PC-3 (cell line): ENCODE measurements around the gene PTPRN2. TPM values are rescaled to one million over a fixed set of nuclear protein-coding genes. Genes with fewer than 3 reads are reported as not detected.

Experiments used
- ATAC-seq: fragments of 200-7000 bp; cut with Tn5 transposase; 2 replicates; pipeline ENCODE4 v1.9.1; 2020; ENCODE audit warnings: mild to moderate bottlenecking, moderate library complexity
- BruUV-seq: library from RNA; stranded (reverse); fragments of 400-500 nt; replicated peaks from 2 replicates; lab custom pipeline; 2021; lab: Mats Ljungman, UMichigan
- CTCF ChIA-PET: fragments of 300-600 bp; sonication (Branson Sonifier 250); formaldehyde crosslinking; loops from one replicate; lab custom pipeline; 2022; ENCODE audit warnings: antibody characterized with exemption; lab: Charles Lee
- POLR2A ChIA-PET: fragments of 300-600 bp; sonication (Branson Sonifier 250); formaldehyde crosslinking; loops from one replicate; lab custom pipeline; 2022; ENCODE audit warnings: antibody characterized with exemption; ENCODE audit not compliant: unreplicated experiment; lab: Charles Lee
- DNase-seq: peaks from one replicate; pipeline ENCODE4 v3.0.0-alpha.2; 2015
- H2AFZ ChIP-seq: fragments of 300-600 bp; sonication (generic); 2 replicates; pipeline ENCODE4 v1.6.0; 2016; ENCODE audit warnings: antibody characterized with exemption, low read length
- H3F3A ChIP-seq: fragments of 300-600 bp; sonication (generic); one replicate; pipeline ENCODE4 v1.6.0; 2017; ENCODE audit warnings: antibody characterized with exemption, low read length, control low read depth, mild to moderate bottlenecking; ENCODE audit not compliant: unreplicated experiment
- H3K27ac ChIP-seq: fragments of 300-600 bp; sonication (generic); 2 replicates; pipeline ENCODE4 v1.5.1; 2016; ENCODE audit warnings: mild to moderate bottlenecking, low read length
- H3K27me3 ChIP-seq: fragments of 300-600 bp; sonication (generic); 2 replicates; pipeline ENCODE4 v1.6.1; 2016; ENCODE audit warnings: low read length, mixed read lengths
- H3K36me3 ChIP-seq: fragments of 300-600 bp; sonication (generic); 2 replicates; pipeline ENCODE4 v1.6.1; 2016; ENCODE audit warnings: low read depth, mixed run types, low read length, mixed read lengths
- H3K4me1 ChIP-seq: fragments of 300-600 bp; sonication (generic); 2 replicates; pipeline ENCODE4 v1.5.1; 2016; ENCODE audit warnings: low read length; ENCODE audit not compliant: insufficient read depth
- H3K4me2 ChIP-seq: fragments of 300-600 bp; sonication (generic); 2 replicates; pipeline ENCODE4 v1.6.0; 2016; ENCODE audit warnings: low read length
- H3K4me3 ChIP-seq: fragments of 300-600 bp; sonication (generic); 2 replicates; pipeline ENCODE4 v1.5.1; 2016; ENCODE audit warnings: mild to moderate bottlenecking, low read length, mixed read lengths
- H3K79me2 ChIP-seq: fragments of 300-600 bp; sonication (generic); 2 replicates; pipeline ENCODE4 v1.6.1; 2017; ENCODE audit warnings: low read length, mixed read lengths
- H3K9ac ChIP-seq: fragments of 300-600 bp; sonication (generic); 2 replicates; pipeline ENCODE4 v1.6.0; 2016; ENCODE audit warnings: mild to moderate bottlenecking, low read length
- H3K9me2 ChIP-seq: fragments of 300-600 bp; sonication (generic); replicated peaks from 2 replicates; pipeline ENCODE4 v1.6.1; 2016; ENCODE audit warnings: mixed run types, low read length, mixed read lengths
- H3K9me3 ChIP-seq: fragments of 300-600 bp; sonication (generic); 2 replicates; pipeline ENCODE4 v1.6.1; 2016; ENCODE audit warnings: low read length, mixed read lengths
- H4K20me1 ChIP-seq: fragments of 300-600 bp; sonication (generic); 2 replicates; pipeline ENCODE4 v1.6.1; 2016; ENCODE audit warnings: low read length, mixed read lengths
- EZH2 ChIP-seq: fragments of 300-600 bp; sonication (generic); IDR thresholded peaks from one replicate; pipeline ENCODE4 v1.6.1; 2017; ENCODE audit warnings: antibody characterized with exemption, mild to moderate bottlenecking, low read length; ENCODE audit not compliant: unreplicated experiment
- EZH2phosphoT487 ChIP-seq: fragments of 300-600 bp; sonication (generic); IDR thresholded peaks from 2 replicates; pipeline ENCODE4 v1.6.1; 2018; ENCODE audit warnings: mild to moderate bottlenecking, antibody characterized with exemption, low read length, borderline replicate concordance
- intact Hi-C: fragments of 100-400 bp; cut with micrococcal nuclease; formaldehyde crosslinking; loops from 2 replicates; pipeline ENCODE4 v1.9.0; 2023
- total RNA-seq: library from RNA; depleted of rRNA; stranded (reverse); fragments of >200 nt; gene quantifications from 2 replicates; pipeline ENCODE4 v1.2.3, GENCODE V29; 2014
- TF ChIP-seq, protein P1 (sequence below): fragments of 300-600 bp; sonication (generic); conservative IDR thresholded peaks from 2 replicates; pipeline ENCODE4 v1.5.1; 2017; ENCODE audit warnings: antibody characterized with exemption, low read depth, mild to moderate bottlenecking, low read length

The PTPRN2 gene
- total RNA-seq, 1 experiment from 2014 or later: 3.2 TPM

- H3K4me2 ChIP-seq: no peak overlapping the region
- H3K9me3 ChIP-seq: no peaks in the 10 kb centered on the region
- H3K36me3 ChIP-seq: no peaks in the 10 kb centered on the region
- H2AFZ ChIP-seq: no peak overlapping the region
- no peaks in the 10 kb centered on the region for H3K27me3 ChIP-seq
- H3K9ac ChIP-seq: no peak overlapping the region
- POLR2A ChIA-PET: no interaction called here
- DNase-seq (no peak), ATAC-seq (no peak)
- TF ChIP-seq EZH2phosphoT487: no peak
- TF ChIP-seq EZH2: no peak
- TF ChIP-seq, protein P1, sequence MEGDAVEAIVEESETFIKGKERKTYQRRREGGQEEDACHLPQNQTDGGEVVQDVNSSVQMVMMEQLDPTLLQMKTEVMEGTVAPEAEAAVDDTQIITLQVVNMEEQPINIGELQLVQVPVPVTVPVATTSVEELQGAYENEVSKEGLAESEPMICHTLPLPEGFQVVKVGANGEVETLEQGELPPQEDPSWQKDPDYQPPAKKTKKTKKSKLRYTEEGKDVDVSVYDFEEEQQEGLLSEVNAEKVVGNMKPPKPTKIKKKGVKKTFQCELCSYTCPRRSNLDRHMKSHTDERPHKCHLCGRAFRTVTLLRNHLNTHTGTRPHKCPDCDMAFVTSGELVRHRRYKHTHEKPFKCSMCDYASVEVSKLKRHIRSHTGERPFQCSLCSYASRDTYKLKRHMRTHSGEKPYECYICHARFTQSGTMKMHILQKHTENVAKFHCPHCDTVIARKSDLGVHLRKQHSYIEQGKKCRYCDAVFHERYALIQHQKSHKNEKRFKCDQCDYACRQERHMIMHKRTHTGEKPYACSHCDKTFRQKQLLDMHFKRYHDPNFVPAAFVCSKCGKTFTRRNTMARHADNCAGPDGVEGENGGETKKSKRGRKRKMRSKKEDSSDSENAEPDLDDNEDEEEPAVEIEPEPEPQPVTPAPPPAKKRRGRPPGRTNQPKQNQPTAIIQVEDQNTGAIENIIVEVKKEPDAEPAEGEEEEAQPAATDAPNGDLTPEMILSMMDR: no peak
- H3K27ac ChIP-seq: no peak overlapping the region
- intact Hi-C loops: no loop called here
- H3K4me3 ChIP-seq: no peak overlapping the region
- CTCF ChIA-PET: no interaction called here
- H3F3A ChIP-seq: no peaks in the 10 kb centered on the region
- no peaks in the 10 kb centered on the region for H3K4me1 ChIP-seq
- no peaks in the 10 kb centered on the region for H3K9me2 ChIP-seq
- H4K20me1 ChIP-seq: no peaks in the 10 kb centered on the region
- BruUV-seq: no TSS peak
- H3K79me2 ChIP-seq: no peaks in the 10 kb centered on the region
Measured at GRCh38 chr7:157537056-157537455, 1050.6 kb downstream of the PTPRN2 start.

GRCh38 chr7:157532068-157532467 is 1055.6 kb downstream of the PTPRN2 start:
- DNase-seq (no peak), ATAC-seq (no peak)
- POLR2A ChIA-PET: no interaction called here
- H3K4me1 ChIP-seq: no peaks in the 10 kb centered on the region
- no peak overlapping the region for H3K4me3 ChIP-seq
- intact Hi-C loops: no loop called here
- H3K27me3 ChIP-seq: no peaks in the 10 kb centered on the region
- CTCF ChIA-PET: no interaction called here
- H3K9ac ChIP-seq: no peak overlapping the region
- no peak overlapping the region for H2AFZ ChIP-seq
- H3F3A ChIP-seq: no peaks in the 10 kb centered on the region
- H3K4me2 ChIP-seq: no peak overlapping the region
- BruUV-seq: no TSS peak
- H3K9me2 ChIP-seq: no peaks in the 10 kb centered on the region
- no peaks in the 10 kb centered on the region for H3K9me3 ChIP-seq
- no peaks in the 10 kb centered on the region for H4K20me1 ChIP-seq
- H3K79me2 ChIP-seq: no peaks in the 10 kb centered on the region
- no peaks in the 10 kb centered on the region for H3K36me3 ChIP-seq
- TF ChIP-seq EZH2 (no peak), EZH2phosphoT487 (no peak)
- TF ChIP-seq, protein P1: no peak
- no peak overlapping the region for H3K27ac ChIP-seq

DNA sequence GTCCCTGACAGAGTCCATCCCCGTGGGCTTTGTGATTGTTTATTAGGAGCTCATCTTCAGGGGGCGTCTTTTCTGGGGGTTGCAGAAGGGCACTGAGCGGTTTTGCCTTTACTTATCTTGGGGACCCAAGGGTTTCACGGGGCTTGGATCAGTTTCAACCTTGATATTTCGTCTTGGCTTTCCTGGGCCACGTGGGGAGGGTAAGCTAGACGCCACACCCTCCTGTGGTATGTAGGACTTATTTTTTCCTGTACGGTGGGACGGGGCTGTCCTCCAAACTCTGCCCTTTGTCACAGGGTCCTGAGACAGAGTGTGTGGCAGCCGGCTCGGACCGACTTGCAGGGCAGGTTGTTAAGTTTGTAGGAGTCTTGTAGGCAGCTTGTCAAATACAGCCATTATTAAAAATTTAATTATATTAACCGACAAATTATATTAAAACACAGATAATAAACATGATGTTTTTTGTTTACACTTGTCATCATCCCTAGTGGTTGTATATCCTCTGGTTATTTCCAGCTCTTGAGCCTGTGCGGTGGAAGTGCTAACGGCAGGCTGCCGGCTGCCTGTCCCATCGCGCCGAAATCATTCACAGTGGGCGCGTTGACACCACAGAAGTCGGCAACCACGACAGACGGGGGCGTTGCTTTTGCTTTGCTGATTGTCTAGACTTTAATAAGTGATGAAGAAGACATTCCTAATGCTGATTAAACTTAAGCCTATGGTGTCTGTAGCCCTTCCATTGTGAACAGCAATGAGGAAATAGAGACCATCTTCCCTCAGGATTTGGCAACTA is 1057.7 kb downstream of the PTPRN2 start:
- Histone ChIP-seq H3K9ac (no peak overlapping the region), H4K20me1 (no peaks in the 10 kb centered on the region), H3K4me2 (no peak overlapping the region), H2AFZ (peak overlapping the region; percentile 26; the same call in 1 of the 2 replicates), H3K79me2 (no peaks in the 10 kb centered on the region), H3K9me3 (no peaks in the 10 kb centered on the region), H3K4me1 (no peaks in the 10 kb centered on the region), H3K4me3 (no peak overlapping the region), H3K36me3 (no peaks in the 10 kb centered on the region), H3K9me2 (no peaks in the 10 kb centered on the region), H3F3A (no peaks in the 10 kb centered on the region), H3K27me3 (no peaks in the 10 kb centered on the region), H3K27ac (no peak overlapping the region)
- ChIA-PET CTCF (interaction anchor here (0.7 kb wide), 1 partner anchor 848 kb away, joined by 3 read pairs; no protein-coding TSS in a partner anchor), POLR2A (no interaction called here)
- TF ChIP-seq, protein P1: no peak
- TF ChIP-seq EZH2phosphoT487 (no peak), EZH2 (no peak)
- no TSS peak for BruUV-seq
- ATAC-seq (no peak), DNase-seq (no peak)
- intact Hi-C loops: no loop called here
